Astrocyte (in vitro differentiated cells and primary cell): ENCODE results near the gene DUSP23. TPM values are rescaled to one million over a fixed set of nuclear protein-coding genes. Genes with fewer than 3 reads are reported as not detected.
A peak's percentile ranks its signal among the peaks of the same experiment; 100 is the strongest.

Source experiments
- DNase-seq: peaks from one replicate; pipeline ENCODE4 v3.0.0-alpha.2; 2010; ENCODE audit warnings: low read depth
- FAIRE-seq: peaks from 2 replicates; lab custom pipeline; 2011; peaks lifted over from hg19 to GRCh38; lab: Jason Lieb, UNC
- H2AFZ ChIP-seq: 2 replicates; pipeline ENCODE4 v1.6.0; 2012; ENCODE audit warnings: low read depth, low read length, inconsistent platforms
- H3K27ac ChIP-seq: 2 replicates; pipeline ENCODE4 v1.5.1; 2011; ENCODE audit warnings: low read depth, low read length, inconsistent platforms
- H3K27me3 ChIP-seq: 2 replicates; pipeline ENCODE4 v1.6.0; 2011; ENCODE audit warnings: low read length, inconsistent platforms; ENCODE audit not compliant: insufficient read depth
- H3K36me3 ChIP-seq: 2 replicates; pipeline ENCODE4 v1.5.1; 2011; ENCODE audit warnings: low read length, inconsistent platforms; ENCODE audit not compliant: insufficient read depth
- H3K4me1 ChIP-seq: 2 replicates; pipeline ENCODE4 v1.5.1; 2011; ENCODE audit warnings: low read length, inconsistent platforms; ENCODE audit not compliant: insufficient read depth
- H3K4me2 ChIP-seq: 2 replicates; pipeline ENCODE4 v1.6.0; 2012; ENCODE audit warnings: low read length, inconsistent platforms
- H3K4me3 ChIP-seq: 2 replicates; pipeline ENCODE4 v1.5.1; 2011; ENCODE audit warnings: low read depth, mild to moderate bottlenecking, low read length, inconsistent platforms; ENCODE audit not compliant: insufficient read depth
- H3K79me2 ChIP-seq: 2 replicates; pipeline ENCODE4 v1.6.0; 2012; ENCODE audit warnings: mild to moderate bottlenecking, low read length, inconsistent platforms; ENCODE audit not compliant: insufficient read depth
- H3K9ac ChIP-seq: 2 replicates; pipeline ENCODE4 v1.6.0; 2012; ENCODE audit warnings: mild to moderate bottlenecking, low read length, inconsistent platforms
- H3K9me3 ChIP-seq: 2 replicates; pipeline ENCODE4 v1.5.1; 2012; ENCODE audit warnings: low read depth, mild to moderate bottlenecking, low read length, inconsistent platforms; ENCODE audit not compliant: insufficient read depth
- H4K20me1 ChIP-seq: 2 replicates; pipeline ENCODE4 v1.6.0; 2012; ENCODE audit warnings: low read length, inconsistent platforms; ENCODE audit not compliant: insufficient read depth
- H3K27ac Mint-ChIP-seq: one replicate; pipeline ENCODE4 v1.8.0; 2021; ENCODE audit warnings: mild to moderate bottlenecking, mixed read lengths; ENCODE audit not compliant: unreplicated experiment
- H3K27me3 Mint-ChIP-seq: one replicate; pipeline ENCODE4 v1.8.0; 2021; ENCODE audit warnings: low read depth, mixed read lengths; ENCODE audit not compliant: unreplicated experiment
- H3K36me3 Mint-ChIP-seq: one replicate; pipeline ENCODE4 v1.8.0; 2021; ENCODE audit warnings: low read depth, mixed read lengths; ENCODE audit not compliant: unreplicated experiment
- H3K4me1 Mint-ChIP-seq: one replicate; pipeline ENCODE4 v1.8.0; 2021; ENCODE audit warnings: low read depth, mixed read lengths; ENCODE audit not compliant: unreplicated experiment
- H3K4me3 Mint-ChIP-seq: one replicate; pipeline ENCODE4 v1.8.0; 2021; ENCODE audit warnings: mild to moderate bottlenecking, moderate library complexity, mixed read lengths; ENCODE audit not compliant: unreplicated experiment
- H3K9me3 Mint-ChIP-seq: one replicate; pipeline ENCODE4 v1.8.0; 2021; ENCODE audit warnings: mild to moderate bottlenecking, mixed read lengths; ENCODE audit not compliant: unreplicated experiment
- EZH2 ChIP-seq: IDR thresholded peaks from 2 replicates; pipeline ENCODE4 v1.6.1; 2012; ENCODE audit warnings: mild to moderate bottlenecking, low read length, inconsistent platforms; ENCODE audit not compliant: insufficient read depth
- total RNA-seq: library from RNA; stranded (reverse); gene quantifications from 2 replicates; pipeline ENCODE4 v1.2.1, GENCODE V29; 2021
- TF ChIP-seq, protein P1 (sequence below): IDR thresholded peaks from 2 replicates; pipeline ENCODE4 v1.5.1; 2011; ENCODE audit warnings: low read depth, mild to moderate bottlenecking, inconsistent platforms, low read length, moderate library complexity; ENCODE audit not compliant: insufficient read depth

DUSP23 gene
- total RNA-seq, 1 donor from 2014 or later, result 30.1 TPM

DNA sequence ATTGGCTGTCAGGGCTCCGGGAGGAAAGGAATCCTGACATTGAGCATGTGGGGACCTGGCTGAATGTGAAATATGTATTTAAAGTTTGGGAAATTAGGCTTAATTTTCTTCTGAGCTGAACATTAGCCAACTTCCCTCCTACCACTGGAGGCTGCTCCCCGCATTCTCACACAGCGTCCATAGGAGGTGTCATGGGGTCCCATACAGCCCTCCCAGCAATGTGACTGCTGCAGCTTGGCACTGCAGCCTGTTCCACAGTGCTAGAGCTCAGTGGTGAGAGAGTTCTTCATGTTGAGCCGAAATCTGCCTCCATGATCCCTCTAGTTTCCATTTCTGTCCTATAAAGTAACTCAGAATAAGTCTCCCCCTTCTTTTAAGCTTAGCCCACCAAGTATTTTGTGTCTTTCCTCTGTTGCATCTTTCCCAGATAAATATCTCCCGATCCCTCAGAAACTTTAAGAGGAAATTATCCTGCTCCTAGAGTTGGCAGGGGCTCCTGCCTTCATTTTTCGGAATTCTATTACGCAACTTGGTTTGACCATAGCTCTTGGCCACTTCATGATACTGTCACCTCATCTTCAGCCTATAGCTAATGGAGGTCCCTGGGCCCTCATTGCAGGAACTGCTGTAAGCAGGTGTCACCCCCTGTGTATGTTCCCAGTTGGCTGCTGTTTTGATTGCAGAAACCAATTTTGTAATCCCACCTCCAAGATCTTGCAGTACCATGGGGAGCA lies 23.4 kb downstream of the DUSP23 start:
- no peaks in the 10 kb centered on the region for H3K79me2 ChIP-seq
- FAIRE-seq, result no peak
- no peaks in the 10 kb centered on the region for H3K36me3 Mint-ChIP-seq

GRCh38 chr1:159804924-159805323 lies 24.2 kb downstream of the DUSP23 start:
- Histone ChIP-seq H3K4me3 (no peak overlapping the region), H3K9ac (no peak overlapping the region), H3K27me3 (no peaks in the 10 kb centered on the region), H3K36me3 (no peaks in the 10 kb centered on the region), H4K20me1 (no peaks in the 10 kb centered on the region), H2AFZ (no peak overlapping the region), H3K27ac (no peak overlapping the region), H3K9me3 (no peaks in the 10 kb centered on the region), H3K4me1 (no peaks in the 10 kb centered on the region), H3K79me2 (no peaks in the 10 kb centered on the region), H3K4me2 (no peak overlapping the region)
- Mint-ChIP-seq H3K36me3 (no peaks in the 10 kb centered on the region), H3K4me3 (no peak overlapping the region), H3K9me3 (peaks cover 5% of the 10 kb centered on the region), H3K4me1 (no peaks in the 10 kb centered on the region), H3K27ac (no peak overlapping the region), H3K27me3 (peaks cover 23% of the 10 kb centered on the region)
- FAIRE-seq, result peak; percentile 69
- TF ChIP-seq EZH2, result no peak
- TF ChIP-seq, protein P1, sequence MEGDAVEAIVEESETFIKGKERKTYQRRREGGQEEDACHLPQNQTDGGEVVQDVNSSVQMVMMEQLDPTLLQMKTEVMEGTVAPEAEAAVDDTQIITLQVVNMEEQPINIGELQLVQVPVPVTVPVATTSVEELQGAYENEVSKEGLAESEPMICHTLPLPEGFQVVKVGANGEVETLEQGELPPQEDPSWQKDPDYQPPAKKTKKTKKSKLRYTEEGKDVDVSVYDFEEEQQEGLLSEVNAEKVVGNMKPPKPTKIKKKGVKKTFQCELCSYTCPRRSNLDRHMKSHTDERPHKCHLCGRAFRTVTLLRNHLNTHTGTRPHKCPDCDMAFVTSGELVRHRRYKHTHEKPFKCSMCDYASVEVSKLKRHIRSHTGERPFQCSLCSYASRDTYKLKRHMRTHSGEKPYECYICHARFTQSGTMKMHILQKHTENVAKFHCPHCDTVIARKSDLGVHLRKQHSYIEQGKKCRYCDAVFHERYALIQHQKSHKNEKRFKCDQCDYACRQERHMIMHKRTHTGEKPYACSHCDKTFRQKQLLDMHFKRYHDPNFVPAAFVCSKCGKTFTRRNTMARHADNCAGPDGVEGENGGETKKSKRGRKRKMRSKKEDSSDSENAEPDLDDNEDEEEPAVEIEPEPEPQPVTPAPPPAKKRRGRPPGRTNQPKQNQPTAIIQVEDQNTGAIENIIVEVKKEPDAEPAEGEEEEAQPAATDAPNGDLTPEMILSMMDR, result no peak
- no peak for DNase-seq

More for the DNA sequence above, 23.4 kb downstream of the DUSP23 start:
- Histone ChIP-seq H3K4me2 (no peak overlapping the region), H3K9me3 (no peaks in the 10 kb centered on the region), H3K4me1 (no peaks in the 10 kb centered on the region), H3K9ac (no peak overlapping the region), H4K20me1 (no peaks in the 10 kb centered on the region), H2AFZ (no peak overlapping the region), H3K36me3 (no peaks in the 10 kb centered on the region), H3K4me3 (no peak overlapping the region), H3K27me3 (no peaks in the 10 kb centered on the region), H3K27ac (no peak overlapping the region)
- Mint-ChIP-seq H3K27me3 (peaks cover 19% of the 10 kb centered on the region), H3K4me1 (no peaks in the 10 kb centered on the region), H3K27ac (no peak overlapping the region), H3K4me3 (no peak overlapping the region), H3K9me3 (peaks cover 5% of the 10 kb centered on the region)
- DNase-seq, result no peak
- no peak for TF ChIP-seq EZH2
- TF ChIP-seq, protein P1, result no peak

DNA sequence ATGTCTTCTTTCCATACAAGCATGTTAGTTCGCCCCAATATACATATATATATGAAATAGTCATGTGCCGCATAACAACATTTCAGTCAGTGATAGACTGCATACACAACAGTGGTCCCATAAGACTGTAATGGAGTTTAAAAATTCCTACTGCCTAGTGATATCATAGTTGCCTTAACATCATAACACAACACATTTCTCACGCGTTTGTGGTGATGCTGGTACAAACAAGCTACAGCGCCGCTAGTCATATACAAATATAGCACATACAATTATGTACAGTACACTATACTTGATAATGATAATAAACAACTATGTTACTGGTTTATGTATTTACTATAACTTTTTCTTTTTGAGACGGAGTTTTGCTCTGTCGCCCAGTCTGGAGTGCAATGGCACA lies 35.2 kb downstream of the DUSP23 start:
- H3K4me2 ChIP-seq, result no peak overlapping the region
- no peak overlapping the region for H2AFZ ChIP-seq
- TF ChIP-seq, protein P1, result no peak
- TF ChIP-seq EZH2, result no peak
- no peak overlapping the region for H3K9ac ChIP-seq
- no peaks in the 10 kb centered on the region for H3K4me1 Mint-ChIP-seq
- H3K27ac ChIP-seq, result no peak overlapping the region
- peaks cover 2% of the 10 kb centered on the region for H3K36me3 Mint-ChIP-seq
- no peaks in the 10 kb centered on the region for H3K79me2 ChIP-seq
- H3K9me3 ChIP-seq, result no peaks in the 10 kb centered on the region
- H3K27ac Mint-ChIP-seq, result no peak overlapping the region
- H4K20me1 ChIP-seq, result no peaks in the 10 kb centered on the region
- H3K4me1 ChIP-seq, result no peaks in the 10 kb centered on the region
- H3K36me3 ChIP-seq, result no peaks in the 10 kb centered on the region
- no peak for DNase-seq
- H3K4me3 Mint-ChIP-seq, result no peak overlapping the region
- no peak overlapping the region for H3K4me3 ChIP-seq
- FAIRE-seq, result no peak
- no peaks in the 10 kb centered on the region for H3K9me3 Mint-ChIP-seq
- peaks cover 34% of the 10 kb centered on the region for H3K27me3 Mint-ChIP-seq
- no peaks in the 10 kb centered on the region for H3K27me3 ChIP-seq
